ENCODE data around the gene EFCAB11.

DNA sequence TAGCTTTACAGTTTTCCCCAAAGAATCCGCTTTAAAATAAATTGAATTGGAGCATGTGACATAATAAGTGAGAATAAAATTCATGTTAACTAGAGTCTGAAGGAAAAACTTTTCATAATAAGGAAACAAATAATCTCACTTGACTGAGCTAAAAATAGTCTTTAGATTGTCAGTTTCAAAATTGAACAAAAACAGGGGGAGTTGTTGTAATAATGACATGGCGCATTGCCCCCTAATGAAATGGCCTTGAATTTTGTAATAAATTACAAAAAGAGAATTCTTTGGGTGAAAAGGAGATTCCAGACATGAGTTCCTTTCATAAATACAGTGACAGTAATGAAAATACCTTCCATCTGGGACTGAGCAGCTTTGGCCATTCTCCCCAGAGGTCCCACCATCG, 178.6 kb downstream of the EFCAB11 start:
- TF ChIP-seq, protein P1, sequence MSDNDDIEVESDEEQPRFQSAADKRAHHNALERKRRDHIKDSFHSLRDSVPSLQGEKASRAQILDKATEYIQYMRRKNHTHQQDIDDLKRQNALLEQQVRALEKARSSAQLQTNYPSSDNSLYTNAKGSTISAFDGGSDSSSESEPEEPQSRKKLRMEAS (IDR thresholded peaks at IDR 0.05), result no peak
- TF ChIP-seq RNF2 (IDR thresholded peaks at IDR 0.05; ENCODE audit: borderline replicate concordance, low read depth, low read length, missing control alignments, poor library complexity, severe bottlenecking), result no peak
- TF ChIP-seq CBX5 (IDR thresholded peaks at IDR 0.05; ENCODE audit: low read depth, low read length), result no peak
- TF ChIP-seq MAFK (IDR thresholded peaks at IDR 0.05; ENCODE audit: low read depth, low read length), result no peak
- TF ChIP-seq, protein P2, sequence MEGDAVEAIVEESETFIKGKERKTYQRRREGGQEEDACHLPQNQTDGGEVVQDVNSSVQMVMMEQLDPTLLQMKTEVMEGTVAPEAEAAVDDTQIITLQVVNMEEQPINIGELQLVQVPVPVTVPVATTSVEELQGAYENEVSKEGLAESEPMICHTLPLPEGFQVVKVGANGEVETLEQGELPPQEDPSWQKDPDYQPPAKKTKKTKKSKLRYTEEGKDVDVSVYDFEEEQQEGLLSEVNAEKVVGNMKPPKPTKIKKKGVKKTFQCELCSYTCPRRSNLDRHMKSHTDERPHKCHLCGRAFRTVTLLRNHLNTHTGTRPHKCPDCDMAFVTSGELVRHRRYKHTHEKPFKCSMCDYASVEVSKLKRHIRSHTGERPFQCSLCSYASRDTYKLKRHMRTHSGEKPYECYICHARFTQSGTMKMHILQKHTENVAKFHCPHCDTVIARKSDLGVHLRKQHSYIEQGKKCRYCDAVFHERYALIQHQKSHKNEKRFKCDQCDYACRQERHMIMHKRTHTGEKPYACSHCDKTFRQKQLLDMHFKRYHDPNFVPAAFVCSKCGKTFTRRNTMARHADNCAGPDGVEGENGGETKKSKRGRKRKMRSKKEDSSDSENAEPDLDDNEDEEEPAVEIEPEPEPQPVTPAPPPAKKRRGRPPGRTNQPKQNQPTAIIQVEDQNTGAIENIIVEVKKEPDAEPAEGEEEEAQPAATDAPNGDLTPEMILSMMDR (IDR thresholded peaks at IDR 0.05; ENCODE audit: control extremely low read depth in 1 of 3, insufficient read depth in 1 of 3, low read depth in 1 of 3, low read length in 3 of 3), result no peak
- TF ChIP-seq EP300 (IDR thresholded peaks at IDR 0.05; ENCODE audit: borderline replicate concordance in 1 of 2, low read depth in 2 of 2, low read length in 2 of 2), result no peak
- TF ChIP-seq RBBP5 (IDR thresholded peaks at IDR 0.05; ENCODE audit: borderline replicate concordance, low read depth, low read length), result no peak
- no peak for TF ChIP-seq TBP (IDR thresholded peaks at IDR 0.05; ENCODE audit: low read depth, low read length)
- TF ChIP-seq PHF8 (conservative IDR thresholded peaks at IDR 0.05; ENCODE audit: low read depth, low read length), result no peak
- no peak for TF ChIP-seq POLR2A (IDR thresholded peaks at IDR 0.05; ENCODE audit: control extremely low read depth in 1 of 2, low read depth in 2 of 2, low read length in 2 of 2)
- no peak for TF ChIP-seq EZH2 (IDR thresholded peaks at IDR 0.05; ENCODE audit: low read depth, low read length, severe bottlenecking)
